T-helper 1 cell treated with Interleukin-12 subunit alpha and Interleukin-12 subunit beta and Interleukin-4 antibody, amounts not matched to agents 30 μg/mL and 1 μg/mL, for 36 hours (primary cell): Measurements from ENCODE around the gene EHMT2.
A peak's percentile ranks its signal among the peaks of the same experiment; 100 is the strongest.
"Not testable (repeated sequence)": the region's sequence is repeated elsewhere in the genome, so short reads cannot be mapped to it uniquely, and the experiment has no call there.

ENCODE experiments used
- H3K27ac Mint-ChIP-seq: one replicate; pipeline ENCODE4 v1.8.0; 2021; ENCODE audit warnings: mild to moderate bottlenecking, mixed read lengths
- H3K27me3 Mint-ChIP-seq: one replicate; pipeline ENCODE4 v1.8.0; 2021; ENCODE audit warnings: low read depth, mixed read lengths
- H3K36me3 Mint-ChIP-seq: one replicate; pipeline ENCODE4 v1.8.0; 2021; ENCODE audit warnings: low read depth, mixed read lengths
- H3K4me1 Mint-ChIP-seq: one replicate; pipeline ENCODE4 v1.8.0; 2021; ENCODE audit warnings: low read depth, mixed read lengths
- H3K4me3 Mint-ChIP-seq: one replicate; pipeline ENCODE4 v1.8.0; 2021; ENCODE audit warnings: mild to moderate bottlenecking, moderate library complexity, mixed read lengths
- H3K9me3 Mint-ChIP-seq: one replicate; pipeline ENCODE4 v1.8.0; 2021; ENCODE audit warnings: mixed read lengths

The EHMT2 gene

GRCh38 chr6:31897612-31898382 lies at the start of gene EHMT2:
EHMT2 (minus strand) TSS chr6:31897698; CDS start chr6:31897677, 21 bp downstream.
- Mint-ChIP-seq H3K9me3 (no peaks in the 10 kb centered on the region), H3K27ac (peak within 1 kb of the TSS; percentile 95), H3K27me3 (peaks cover 2% of the 10 kb centered on the region), H3K4me3 (peak within 1 kb of the TSS; percentile 97), H3K4me1 (peaks cover 27% of the 10 kb centered on the region), H3K36me3 (peaks cover 12% of the 10 kb centered on the region)

- Mint-ChIP-seq H3K9me3 (no peaks in the 10 kb centered on the region), H3K27me3 (no peaks in the 10 kb centered on the region), H3K4me3 (no peak overlapping the region), H3K36me3 (peaks cover 5% of the 10 kb centered on the region), H3K27ac (no peak overlapping the region), H3K4me1 (peaks cover 7% of the 10 kb centered on the region)
These were observed 49.7 kb upstream of the EHMT2 start for GRCh38 chr6:31947070-31947675.

- no peak overlapping the region for H3K27ac Mint-ChIP-seq
- no peaks in the 10 kb centered on the region for H3K9me3 Mint-ChIP-seq
- no peak overlapping the region for H3K4me3 Mint-ChIP-seq
- H3K36me3 Mint-ChIP-seq, result peaks cover 5% of the 10 kb centered on the region
- H3K27me3 Mint-ChIP-seq, result no peaks in the 10 kb centered on the region
- peaks cover 7% of the 10 kb centered on the region for H3K4me1 Mint-ChIP-seq
These were observed 48.9 kb upstream of the EHMT2 start for GRCh38 chr6:31946370-31946885.

- Mint-ChIP-seq H3K4me3 (no peak within 1 kb of the TSS), H3K9me3 (no peaks in the 10 kb centered on the region), H3K27ac (no peak within 1 kb of the TSS), H3K4me1 (peaks cover 7% of the 10 kb centered on the region), H3K36me3 (peaks cover 2% of the 10 kb centered on the region), H3K27me3 (no peaks in the 10 kb centered on the region)
These were observed 48.2 kb upstream of the EHMT2 start, which contains the start of gene CFB for GRCh38 chr6:31945507-31946369. CFB (plus strand) TSS chr6:31946095; CDS start chr6:31946222, 127 bp downstream.

- peaks cover under 1% of the 10 kb centered on the region for H3K36me3 Mint-ChIP-seq
- no peak overlapping the region for H3K4me3 Mint-ChIP-seq
- no peak overlapping the region for H3K27ac Mint-ChIP-seq
- H3K27me3 Mint-ChIP-seq, result no peaks in the 10 kb centered on the region
- peaks cover 7% of the 10 kb centered on the region for H3K4me1 Mint-ChIP-seq
- H3K9me3 Mint-ChIP-seq, result no peaks in the 10 kb centered on the region
These were observed 47.6 kb upstream of the EHMT2 start for GRCh38 chr6:31945154-31945506.

GRCh38 chr6:31943742-31944141 lies 46.2 kb upstream of the EHMT2 start:
- Mint-ChIP-seq H3K9me3 (no peaks in the 10 kb centered on the region), H3K4me1 (peaks cover 7% of the 10 kb centered on the region), H3K27me3 (no peaks in the 10 kb centered on the region), H3K4me3 (no peak overlapping the region), H3K27ac (no peak overlapping the region), H3K36me3 (no peaks in the 10 kb centered on the region)

- Mint-ChIP-seq H3K36me3 (no peaks in the 10 kb centered on the region), H3K4me3 (no peak overlapping the region), H3K27me3 (peaks cover 3% of the 10 kb centered on the region), H3K27ac (no peak overlapping the region), H3K9me3 (no peaks in the 10 kb centered on the region), H3K4me1 (peaks cover under 1% of the 10 kb centered on the region)
These were observed 42.8 kb upstream of the EHMT2 start for GRCh38 chr6:31940256-31940664.

GRCh38 chr6:31935823-31936222 lies 38.3 kb upstream of the EHMT2 start:
- H3K4me3 Mint-ChIP-seq, result no peak overlapping the region
- no peaks in the 10 kb centered on the region for H3K9me3 Mint-ChIP-seq
- no peaks in the 10 kb centered on the region for H3K36me3 Mint-ChIP-seq
- peaks cover 3% of the 10 kb centered on the region for H3K27me3 Mint-ChIP-seq
- H3K4me1 Mint-ChIP-seq, result no peaks in the 10 kb centered on the region
- no peak overlapping the region for H3K27ac Mint-ChIP-seq

- H3K9me3 Mint-ChIP-seq, result no peaks in the 10 kb centered on the region
- peaks cover 3% of the 10 kb centered on the region for H3K27me3 Mint-ChIP-seq
- H3K27ac Mint-ChIP-seq, result no peak overlapping the region
- no peaks in the 10 kb centered on the region for H3K4me1 Mint-ChIP-seq
- H3K36me3 Mint-ChIP-seq, result no peaks in the 10 kb centered on the region
- H3K4me3 Mint-ChIP-seq, result no peak overlapping the region
These were observed 37.5 kb upstream of the EHMT2 start for GRCh38 chr6:31935021-31935420.

GRCh38 chr6:31933537-31933936 lies 36.0 kb upstream of the EHMT2 start:
- H3K27me3 Mint-ChIP-seq, result peaks cover 3% of the 10 kb centered on the region
- no peaks in the 10 kb centered on the region for H3K4me1 Mint-ChIP-seq
- H3K27ac Mint-ChIP-seq, result no peak overlapping the region
- no peaks in the 10 kb centered on the region for H3K9me3 Mint-ChIP-seq
- H3K4me3 Mint-ChIP-seq, result no peak overlapping the region
- H3K36me3 Mint-ChIP-seq, result no peaks in the 10 kb centered on the region

GRCh38 chr6:31932137-31932536 lies 34.6 kb upstream of the EHMT2 start:
- H3K9me3 Mint-ChIP-seq, H3K27ac Mint-ChIP-seq, H3K27me3 Mint-ChIP-seq, H3K4me3 Mint-ChIP-seq, H3K4me1 Mint-ChIP-seq, H3K36me3 Mint-ChIP-seq: not testable (repeated sequence)

- no peaks in the 10 kb centered on the region for H3K9me3 Mint-ChIP-seq
- no peak overlapping the region for H3K27ac Mint-ChIP-seq
- no peaks in the 10 kb centered on the region for H3K36me3 Mint-ChIP-seq
- H3K4me3 Mint-ChIP-seq, result no peak overlapping the region
- H3K4me1 Mint-ChIP-seq, result no peaks in the 10 kb centered on the region
- peaks cover 3% of the 10 kb centered on the region for H3K27me3 Mint-ChIP-seq
These were observed 33.5 kb upstream of the EHMT2 start for GRCh38 chr6:31930962-31931361.

- no peaks in the 10 kb centered on the region for H3K4me1 Mint-ChIP-seq
- no peaks in the 10 kb centered on the region for H3K9me3 Mint-ChIP-seq
- H3K4me3 Mint-ChIP-seq, result no peak overlapping the region
- H3K36me3 Mint-ChIP-seq, result no peaks in the 10 kb centered on the region
- no peaks in the 10 kb centered on the region for H3K27me3 Mint-ChIP-seq
- H3K27ac Mint-ChIP-seq, result no peak overlapping the region
These were observed 31.1 kb upstream of the EHMT2 start for GRCh38 chr6:31928672-31928939.

- H3K36me3 Mint-ChIP-seq, result no peaks in the 10 kb centered on the region
- H3K27ac Mint-ChIP-seq, result no peak overlapping the region
- H3K4me1 Mint-ChIP-seq, result no peaks in the 10 kb centered on the region
- no peaks in the 10 kb centered on the region for H3K27me3 Mint-ChIP-seq
- no peaks in the 10 kb centered on the region for H3K9me3 Mint-ChIP-seq
- no peak overlapping the region for H3K4me3 Mint-ChIP-seq
These were observed 30.6 kb upstream of the EHMT2 start for GRCh38 chr6:31927863-31928671.
